ENCODE measurements around the gene PLA2G6.

PLA2G6 gene, protein sequence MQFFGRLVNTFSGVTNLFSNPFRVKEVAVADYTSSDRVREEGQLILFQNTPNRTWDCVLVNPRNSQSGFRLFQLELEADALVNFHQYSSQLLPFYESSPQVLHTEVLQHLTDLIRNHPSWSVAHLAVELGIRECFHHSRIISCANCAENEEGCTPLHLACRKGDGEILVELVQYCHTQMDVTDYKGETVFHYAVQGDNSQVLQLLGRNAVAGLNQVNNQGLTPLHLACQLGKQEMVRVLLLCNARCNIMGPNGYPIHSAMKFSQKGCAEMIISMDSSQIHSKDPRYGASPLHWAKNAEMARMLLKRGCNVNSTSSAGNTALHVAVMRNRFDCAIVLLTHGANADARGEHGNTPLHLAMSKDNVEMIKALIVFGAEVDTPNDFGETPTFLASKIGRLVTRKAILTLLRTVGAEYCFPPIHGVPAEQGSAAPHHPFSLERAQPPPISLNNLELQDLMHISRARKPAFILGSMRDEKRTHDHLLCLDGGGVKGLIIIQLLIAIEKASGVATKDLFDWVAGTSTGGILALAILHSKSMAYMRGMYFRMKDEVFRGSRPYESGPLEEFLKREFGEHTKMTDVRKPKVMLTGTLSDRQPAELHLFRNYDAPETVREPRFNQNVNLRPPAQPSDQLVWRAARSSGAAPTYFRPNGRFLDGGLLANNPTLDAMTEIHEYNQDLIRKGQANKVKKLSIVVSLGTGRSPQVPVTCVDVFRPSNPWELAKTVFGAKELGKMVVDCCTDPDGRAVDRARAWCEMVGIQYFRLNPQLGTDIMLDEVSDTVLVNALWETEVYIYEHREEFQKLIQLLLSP

DNA sequence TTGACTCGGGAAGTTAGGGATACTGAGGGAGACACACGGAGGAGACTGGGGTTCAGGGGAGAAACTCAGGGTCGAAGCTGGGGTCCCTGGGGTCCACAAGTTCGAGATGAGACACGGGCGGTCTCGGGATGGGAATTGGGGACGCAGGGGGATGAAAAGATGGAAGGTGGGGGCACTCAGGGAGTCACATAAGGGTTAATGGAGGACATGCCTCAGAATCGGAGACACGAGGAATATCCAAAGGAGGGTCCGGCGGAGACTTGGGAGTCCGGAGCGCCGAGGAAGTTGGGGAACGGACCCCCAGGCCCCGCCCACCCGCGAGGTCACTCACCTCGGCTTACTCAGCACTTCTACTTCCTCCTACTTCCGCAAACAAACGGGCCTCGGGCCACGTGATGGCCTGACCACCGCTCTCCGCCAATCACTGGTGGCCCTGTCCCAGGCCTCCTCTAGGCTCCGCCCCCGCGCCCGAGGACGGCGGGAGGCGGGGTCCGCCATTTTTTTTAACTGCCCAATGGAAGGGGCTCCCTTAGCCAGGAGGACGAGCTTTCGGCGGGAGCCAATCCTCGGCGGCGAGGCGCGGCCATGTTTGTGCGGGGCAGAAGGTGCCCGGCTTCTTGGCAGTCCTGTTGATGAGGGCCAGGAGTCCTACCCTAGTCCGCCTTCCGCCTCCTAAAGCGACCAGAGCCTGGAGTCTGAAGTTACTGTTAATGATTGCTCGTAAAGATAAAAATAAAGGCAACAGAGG is at the start of gene PLA2G6:
PLA2G6 (minus strand) TSS at position 378 of the 748 bp plus-strand sequence. CDS start 12,404 bp downstream, outside the sequence.
- peak; percentile 87 to 96 for DNase-seq

DNA sequence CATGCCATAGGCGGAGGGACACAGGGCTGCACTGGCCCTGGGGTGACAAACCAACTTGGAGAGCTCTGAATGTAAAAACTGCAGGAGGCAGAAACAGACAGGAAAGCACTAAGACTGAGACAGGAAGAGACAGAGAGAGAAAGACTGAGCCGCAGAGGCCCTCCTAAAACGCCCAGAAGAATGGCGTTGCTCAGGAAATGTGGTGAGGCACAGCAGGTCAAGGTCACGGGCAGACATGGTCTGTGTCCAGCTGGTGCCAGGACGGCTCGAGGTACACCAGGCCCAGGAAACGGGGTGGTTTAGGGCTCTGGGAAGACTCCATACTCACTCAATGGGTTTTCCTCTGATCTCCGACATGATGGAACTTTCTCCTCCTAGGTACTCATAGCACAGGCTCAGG is 49.3 kb upstream of the PLA2G6 start:
- no peak for DNase-seq

DNA sequence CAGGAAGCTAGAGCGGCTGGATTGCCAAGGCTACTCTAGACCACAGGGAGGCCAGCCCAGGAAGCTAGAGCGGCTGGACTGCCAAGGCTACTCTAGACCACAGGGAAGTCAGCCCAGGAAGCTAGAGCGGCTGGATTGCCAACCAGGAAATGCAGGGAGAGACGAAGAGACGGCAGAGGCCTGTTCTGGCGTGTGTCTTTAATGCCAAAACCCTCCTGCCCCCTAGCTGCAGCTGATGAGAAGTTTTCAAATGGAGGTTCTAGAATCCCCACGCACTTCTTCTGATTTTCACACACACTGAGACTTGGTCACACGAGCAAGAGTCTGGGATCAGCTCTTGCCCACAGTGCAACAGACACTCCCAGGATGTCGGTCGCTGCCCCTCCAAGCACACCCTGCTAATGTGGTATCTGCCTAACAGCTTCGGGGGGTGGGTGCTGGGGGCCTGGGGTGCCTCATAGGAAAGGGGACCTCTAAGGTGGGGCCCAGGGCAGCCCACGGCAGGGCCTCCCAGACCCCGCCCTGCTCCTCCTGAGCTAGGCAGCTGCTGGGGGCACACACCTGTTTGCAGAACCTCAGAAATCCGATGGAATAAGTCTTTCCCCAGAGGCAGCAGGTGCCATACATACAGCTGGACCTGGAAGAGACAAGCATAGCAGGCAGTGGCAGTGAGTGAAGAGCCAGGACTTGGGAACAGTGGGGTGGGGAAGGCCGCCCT is 48.6 kb upstream of the PLA2G6 start:
- no peak for DNase-seq

DNA sequence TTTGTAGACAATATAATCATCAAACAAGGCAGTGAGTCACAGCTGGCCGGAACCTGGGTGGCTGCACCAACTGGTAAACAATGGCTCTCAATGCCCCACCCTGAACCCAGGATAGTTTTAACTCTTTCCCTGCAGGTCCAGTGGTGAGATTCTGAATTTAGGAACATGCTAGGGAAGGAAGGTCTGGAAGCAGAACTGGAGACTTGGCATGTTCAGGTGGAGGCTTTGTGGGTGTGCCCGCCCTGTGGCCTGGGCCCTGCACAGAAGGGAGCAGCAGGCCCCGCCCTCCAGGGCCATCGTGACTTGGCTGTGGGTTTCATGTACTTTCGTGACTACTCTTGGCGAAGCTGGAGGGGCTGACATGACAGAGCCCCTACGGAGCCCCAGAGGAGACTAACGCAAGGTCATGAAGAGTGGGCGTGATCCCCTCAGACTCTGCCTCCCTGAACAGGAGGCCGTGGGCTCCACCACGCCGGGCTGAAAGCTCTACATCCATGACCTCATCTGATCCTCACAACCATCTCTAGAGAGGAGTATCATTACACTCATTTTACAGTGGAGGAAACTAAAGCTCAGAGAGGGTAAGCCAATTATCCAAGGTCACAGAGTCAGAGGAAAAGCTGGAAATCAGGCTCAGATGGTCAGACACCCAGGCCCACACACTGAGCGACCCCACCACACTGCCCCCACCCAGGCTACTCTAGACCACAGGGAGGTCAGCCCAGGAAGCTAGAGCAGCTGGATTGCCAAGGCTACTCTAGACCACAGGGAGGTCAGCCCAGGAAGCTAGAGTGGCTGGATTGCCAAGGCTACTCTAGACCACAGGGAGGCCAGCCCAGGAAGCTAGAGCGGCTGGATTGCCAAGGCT is 47.5 kb upstream of the PLA2G6 start:
- DNase-seq, result peak in 1 of 2 experiments; percentile 41

DNA sequence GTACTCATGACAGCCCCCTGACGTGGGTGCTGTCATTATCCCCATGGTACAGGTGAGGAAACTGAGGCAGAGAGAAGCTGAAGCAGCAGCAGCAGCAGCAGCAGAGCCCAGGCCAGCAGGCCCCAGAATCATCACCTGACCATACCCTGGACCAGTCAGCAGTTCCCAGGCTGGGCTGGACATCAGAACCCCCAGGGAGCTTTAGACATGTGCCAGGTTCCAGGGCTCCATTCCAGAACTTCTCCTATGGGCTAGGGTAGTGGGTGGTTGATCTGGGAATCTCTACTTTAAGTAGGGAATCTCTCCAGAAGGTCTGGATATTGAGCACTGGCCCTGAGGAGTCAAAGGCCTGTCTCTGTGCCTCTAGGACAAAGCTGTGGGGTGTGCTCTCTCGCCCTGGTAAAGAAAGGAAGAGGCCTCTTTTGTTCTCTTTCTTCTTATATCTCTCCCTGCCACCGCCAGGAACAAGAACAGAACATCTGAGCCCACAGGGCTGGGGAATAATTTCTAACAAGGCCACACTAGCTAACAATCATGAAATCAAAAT is 46.8 kb upstream of the PLA2G6 start:
- no peak for DNase-seq

DNA sequence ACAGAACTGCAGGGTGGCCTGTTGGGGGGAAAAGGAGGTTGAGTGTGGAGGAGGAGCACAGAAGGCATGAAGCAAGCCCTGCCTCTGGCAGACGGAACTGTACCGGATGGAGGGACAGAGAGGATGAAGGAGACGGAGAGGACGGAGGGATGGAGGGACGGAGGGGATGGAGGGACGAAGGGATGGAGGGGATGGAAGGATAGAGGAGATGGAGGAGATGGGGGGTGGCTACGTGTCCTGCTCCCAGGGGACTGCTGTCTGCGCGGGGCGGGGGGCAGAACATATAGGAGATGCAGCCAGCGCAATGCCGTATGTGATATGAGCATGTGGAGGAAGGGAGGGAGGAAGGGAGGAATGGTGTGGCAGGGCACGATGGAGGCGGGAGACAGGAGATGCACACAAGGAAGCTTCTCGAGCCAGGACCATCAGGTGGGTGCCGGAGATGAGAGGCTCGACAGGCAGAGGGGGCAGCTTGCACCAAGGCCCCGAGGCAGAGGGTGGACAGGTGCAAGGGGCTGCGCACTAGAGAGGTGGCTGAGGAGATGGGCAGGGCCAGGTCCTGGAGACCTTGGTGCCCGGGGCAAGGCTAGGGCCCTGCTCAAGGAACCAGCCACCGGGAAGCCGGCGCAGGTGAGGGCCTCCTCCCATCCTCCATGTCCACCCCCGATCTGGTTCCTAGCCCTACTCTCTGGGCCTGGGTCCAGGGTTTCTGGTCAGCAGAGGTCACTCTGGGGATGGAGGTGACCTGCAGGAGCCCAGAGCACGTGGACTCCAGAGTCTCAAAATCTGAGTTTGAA is 45.4 kb upstream of the PLA2G6 start:
- DNase-seq, result no peak

DNA sequence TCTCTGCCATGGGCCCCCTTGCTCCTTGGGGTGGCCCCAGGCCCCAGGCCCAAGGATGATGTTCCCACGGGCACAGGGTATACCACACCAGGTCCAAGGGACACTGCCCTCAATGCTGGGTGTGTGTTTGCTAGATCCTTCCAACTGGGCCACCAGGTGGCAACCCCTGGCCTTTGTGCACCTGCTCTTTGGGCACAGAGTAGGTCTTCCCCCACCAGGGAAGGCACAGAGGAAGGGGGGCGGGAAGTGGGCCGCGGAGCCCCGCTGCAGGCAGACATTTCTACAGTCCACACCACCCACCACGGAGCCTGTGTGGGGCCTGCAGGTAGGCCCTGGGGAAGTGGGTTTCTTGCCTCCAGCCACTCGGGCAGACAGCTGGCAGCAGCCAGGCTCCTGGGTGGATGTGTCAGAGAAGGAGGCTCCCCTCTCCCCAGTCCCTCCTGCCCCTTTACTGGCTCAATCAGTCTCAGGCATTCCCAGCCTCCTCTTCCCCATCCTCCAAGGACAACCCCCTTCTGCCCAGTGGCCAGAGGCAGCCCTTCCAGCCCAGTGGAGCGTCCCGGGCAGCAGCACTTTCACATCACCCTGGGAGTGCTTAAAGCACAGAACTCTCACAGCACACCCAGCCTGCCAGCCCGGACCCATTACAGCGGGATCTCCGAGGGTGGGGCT is 41.8 kb upstream of the PLA2G6 start:
- DNase-seq, result no peak

DNA sequence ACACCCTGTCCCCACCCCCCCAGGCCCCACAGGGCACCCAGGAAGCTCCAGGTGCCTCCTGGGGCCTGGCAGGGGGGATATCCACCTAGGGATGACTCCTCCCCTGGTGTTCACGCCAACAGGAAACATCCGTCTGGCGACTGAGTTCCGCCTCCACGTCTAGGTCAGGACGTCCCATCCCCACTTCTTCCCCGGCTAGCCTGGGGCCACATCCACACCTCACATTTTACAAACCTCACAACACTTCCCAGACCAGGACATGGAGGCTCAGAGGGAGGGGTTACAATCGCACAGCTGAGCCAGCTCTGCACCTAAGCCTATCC is 41.1 kb upstream of the PLA2G6 start:
- no peak for DNase-seq

DNA sequence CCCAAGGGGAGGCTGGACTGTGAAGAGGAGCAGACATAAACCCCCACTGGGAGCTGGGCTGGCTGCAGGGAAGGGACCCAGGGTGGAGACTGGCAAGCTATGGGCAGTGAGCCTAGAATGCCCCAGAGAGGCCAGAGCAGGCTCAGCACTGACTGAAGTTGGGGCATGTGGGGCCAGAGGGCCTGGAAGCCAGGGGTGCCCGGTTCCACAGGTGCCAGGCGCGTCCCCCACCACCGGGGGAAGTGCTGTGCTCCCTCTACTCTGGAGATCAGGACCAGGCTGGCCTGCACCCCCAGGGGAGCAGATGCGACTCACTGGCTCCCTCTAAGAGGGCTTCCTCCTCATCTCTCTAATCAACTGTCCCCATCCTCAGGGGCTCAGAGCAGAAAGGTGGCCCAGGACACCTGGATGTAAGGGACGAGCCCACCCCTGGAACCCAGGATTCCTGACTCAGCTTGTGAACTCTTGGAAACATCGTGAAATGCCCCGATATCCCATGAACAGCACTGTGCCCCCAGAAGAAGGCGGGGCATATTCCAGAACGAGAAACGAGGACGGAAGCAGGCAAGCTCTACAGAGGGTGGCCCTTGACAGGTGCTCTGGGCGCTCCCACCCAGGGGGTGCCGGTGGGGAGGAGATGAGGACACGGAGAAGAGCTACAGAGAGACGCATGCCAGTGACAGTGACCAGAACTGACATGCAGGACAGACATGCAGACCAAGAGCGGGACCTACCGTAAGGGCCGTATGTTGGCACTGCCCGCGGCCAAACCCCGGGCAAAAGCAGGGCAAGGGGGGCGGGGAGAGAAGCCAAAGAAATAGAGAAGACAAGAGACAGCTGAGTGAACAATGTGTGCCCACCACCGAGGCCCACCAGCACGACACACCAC is 40.5 kb upstream of the PLA2G6 start:
- no peak for DNase-seq

DNA sequence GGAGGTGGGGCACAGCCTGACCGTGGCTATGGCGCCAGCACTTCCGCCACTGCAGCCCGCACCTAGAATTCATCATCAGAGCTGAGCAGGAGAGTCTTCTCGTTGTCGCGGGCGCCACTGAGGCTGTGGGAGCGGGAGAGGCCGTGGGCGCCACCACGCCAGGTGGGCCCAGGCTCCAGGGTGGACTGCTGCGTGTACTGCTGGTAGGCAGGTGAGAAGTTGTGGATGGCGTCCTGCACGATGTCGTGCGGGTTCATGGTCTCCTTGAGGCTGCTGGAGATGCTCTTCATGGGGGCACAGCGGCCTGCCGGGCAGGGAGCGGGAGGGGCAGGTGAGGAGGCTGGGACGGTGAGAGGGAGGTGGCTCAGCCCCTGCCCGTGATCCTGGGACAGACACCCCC is 39.8 kb upstream of the PLA2G6 start:
- DNase-seq, result no peak

DNA sequence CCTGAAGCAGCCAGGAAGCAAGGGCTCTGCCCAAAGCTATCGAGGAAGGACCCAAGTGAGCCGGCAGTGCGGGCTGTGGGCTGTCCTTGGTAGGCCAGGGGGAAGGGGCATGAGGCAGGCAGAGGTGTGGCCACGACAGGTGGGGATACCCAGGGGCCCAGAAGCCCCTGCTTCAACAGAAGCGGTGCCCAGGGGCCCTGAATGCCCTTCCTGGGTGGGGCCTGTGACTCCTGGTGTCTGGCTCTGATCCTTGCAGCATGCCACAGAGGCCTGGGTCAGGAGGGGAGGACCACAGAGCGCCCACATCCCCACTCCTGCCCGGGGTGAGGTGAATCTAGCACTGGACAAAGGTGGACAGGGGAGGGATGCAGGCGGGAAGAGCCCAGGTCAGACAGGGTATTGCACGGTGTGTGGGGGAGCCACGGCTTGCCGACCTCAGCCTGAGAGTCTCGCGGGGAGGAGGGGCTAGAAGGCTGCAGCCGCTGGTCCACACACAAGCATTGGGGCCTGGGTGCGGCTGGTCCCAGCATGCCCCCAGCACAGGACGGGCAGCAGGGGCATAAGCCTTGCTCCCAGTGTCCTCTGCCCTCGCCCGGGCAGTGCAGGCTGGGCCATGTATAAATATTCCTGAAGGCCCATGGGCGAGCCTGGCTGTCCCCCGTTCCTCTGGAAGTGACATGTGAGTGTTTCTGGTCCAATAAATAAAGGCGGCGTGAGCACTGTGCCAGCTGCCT is 39.2 kb upstream of the PLA2G6 start:
- no peak for DNase-seq

DNA sequence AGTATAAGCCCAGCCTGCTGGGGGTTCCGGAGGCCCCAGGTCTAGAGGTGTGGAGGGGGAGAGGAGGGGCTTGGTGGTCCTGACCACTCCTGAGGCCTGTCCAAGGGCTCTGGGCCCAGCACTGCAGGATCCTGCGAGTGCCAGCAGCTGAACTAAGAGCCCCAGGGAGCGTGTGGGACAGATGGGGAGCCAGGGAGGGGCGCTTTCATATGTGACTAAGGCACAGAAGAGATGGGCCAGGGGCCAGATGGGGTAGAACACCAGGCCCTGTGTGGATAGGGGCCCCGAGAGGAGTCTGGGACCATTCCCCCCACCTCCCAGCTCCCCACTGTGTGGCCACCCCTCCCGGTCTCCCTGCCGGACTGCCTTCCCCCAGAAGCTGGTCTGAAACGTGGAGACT is 38.5 kb upstream of the PLA2G6 start:
- DNase-seq, result no peak

DNA sequence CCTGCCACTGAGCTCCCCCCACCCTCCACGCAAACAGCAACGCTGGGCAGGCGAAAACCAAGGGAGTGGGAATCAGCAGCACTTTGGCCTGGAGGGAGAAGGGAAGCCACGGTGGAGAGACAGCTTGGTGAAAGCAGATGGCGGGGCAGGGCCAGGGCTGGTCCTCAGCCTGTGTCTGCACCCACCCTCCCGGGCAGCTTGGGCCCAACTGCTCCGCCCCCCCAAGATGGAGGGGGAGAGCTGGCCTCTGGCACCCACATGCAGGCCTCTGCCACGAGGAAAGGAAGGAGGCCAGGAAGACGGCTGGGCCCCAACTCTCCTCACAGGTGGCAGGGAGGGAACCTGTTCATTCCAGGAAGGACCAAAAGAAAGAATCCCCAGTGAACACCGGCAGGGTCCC is 38.0 kb upstream of the PLA2G6 start:
- DNase-seq, result no peak

DNA sequence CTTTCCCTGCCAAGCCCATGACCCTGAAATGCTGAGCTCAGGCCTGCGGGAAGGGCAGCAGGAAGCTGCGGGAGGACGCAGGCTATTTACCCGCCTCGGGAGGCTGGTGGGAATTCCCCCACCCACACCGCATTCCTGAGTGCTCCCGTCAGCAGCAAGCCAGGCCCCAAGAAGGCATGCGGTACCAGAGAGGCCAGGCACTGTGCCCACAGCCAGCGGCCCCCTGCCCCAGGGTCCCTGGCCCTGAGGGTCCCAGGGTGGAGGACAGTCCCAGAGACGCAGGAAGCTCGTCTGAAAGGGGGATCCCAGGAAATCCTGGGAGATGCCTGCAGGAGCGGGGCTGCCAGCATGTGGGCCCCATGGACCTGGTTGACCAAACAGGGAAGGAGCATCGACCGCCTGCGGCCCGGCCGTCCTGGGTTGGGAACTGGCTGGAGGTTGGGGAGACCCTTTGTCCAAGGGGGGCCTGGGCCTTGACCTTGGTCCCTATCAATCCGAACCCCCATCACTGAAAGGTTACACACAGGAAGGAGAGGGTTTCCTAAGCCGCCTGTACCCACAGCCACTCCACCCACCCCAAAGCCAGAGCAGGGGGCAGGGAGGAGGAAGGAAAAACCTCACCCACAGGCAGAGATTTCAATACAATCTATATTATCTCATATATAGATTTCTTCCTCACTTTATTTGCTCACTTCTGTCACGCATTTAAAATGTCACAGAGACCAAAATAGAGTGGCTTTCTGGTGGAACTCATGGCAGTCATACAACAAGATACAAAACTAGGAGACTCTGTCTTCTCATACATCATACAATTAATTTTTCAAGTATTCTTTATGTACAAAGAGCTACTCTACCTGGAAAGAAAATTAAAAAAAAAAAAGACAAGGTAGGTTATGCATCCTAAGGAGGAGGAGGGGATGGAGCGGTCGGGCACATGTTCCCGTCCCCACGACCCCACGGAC is 37.3 kb upstream of the PLA2G6 start:
- peak; percentile 50 to 66 for DNase-seq

DNA sequence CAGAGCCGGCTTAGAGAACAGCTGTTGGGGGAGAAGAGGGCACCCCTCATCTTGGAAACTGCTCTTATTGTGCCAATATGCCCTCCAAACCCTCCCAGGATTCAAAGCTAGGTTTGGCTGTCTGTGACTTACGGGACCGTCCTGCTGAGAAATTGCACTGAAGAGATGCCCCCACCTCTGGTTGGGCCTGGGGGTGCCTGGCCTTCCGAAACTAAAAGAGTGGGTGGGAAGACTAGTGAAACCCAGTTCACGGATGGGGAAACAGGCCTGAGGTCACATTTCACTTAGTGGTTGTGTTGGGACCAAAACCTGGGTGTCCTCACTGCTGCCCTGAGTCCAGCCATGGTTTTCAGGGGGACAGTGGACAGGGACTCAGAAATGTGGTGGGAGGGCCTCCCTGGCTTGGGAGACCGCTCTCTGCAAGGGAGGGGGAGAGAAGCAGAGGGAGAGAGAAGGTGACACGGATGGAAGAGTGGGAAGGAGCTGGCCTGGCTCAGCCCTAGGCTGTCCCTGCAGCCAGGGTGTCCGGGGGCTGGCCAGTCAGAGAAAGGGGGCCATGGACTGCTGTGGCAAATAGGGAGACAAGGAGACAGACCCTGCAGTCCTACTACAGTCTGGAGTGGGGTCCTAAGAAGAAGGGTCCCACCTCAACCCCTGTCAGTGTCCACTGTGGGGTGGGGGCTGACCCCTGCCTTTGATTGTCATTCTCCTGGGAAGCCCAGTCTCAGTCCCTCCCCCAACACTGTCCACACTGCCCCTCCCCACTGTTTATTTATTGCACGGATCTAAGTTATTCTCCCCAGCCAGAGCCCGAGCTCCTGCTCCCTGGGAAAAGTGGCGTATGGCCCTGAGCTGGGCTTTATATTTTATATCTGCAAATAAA is 33.8 kb upstream of the PLA2G6 start:
- DNase-seq, result no peak

Measured in SW 1271 (cell line).